Measurements from ENCODE around the gene BNC2. TPM values are rescaled to one million over a fixed set of nuclear protein-coding genes. Genes with fewer than 3 reads are reported as not detected.

BNC2 gene
- total RNA-seq, 1 donor from 2014 or later = 5.4 TPM

GRCh38 chr9:16363916-16364315 is 506.6 kb downstream of the BNC2 start:
- Mint-ChIP-seq H3K36me3 (ENCODE audit: low read depth) (peaks cover 2% of the 10 kb centered on the region), H3K9me3 (peaks cover 14% of the 10 kb centered on the region), H3K27me3 (ENCODE audit: low read depth) (no peaks in the 10 kb centered on the region), H3K4me3 (no peak overlapping the region), H3K27ac (ENCODE audit: unreplicated experiment) (no peak overlapping the region), H3K4me1 (peaks cover 13% of the 10 kb centered on the region)
- no peak for TF ChIP-seq CTCF (conservative IDR thresholded peaks at IDR 0.05)
- no peak for DNase-seq (ENCODE audit: low read depth, low spot score)

GRCh38 chr9:16363073-16363781 is 507.2 kb downstream of the BNC2 start:
- H3K27me3 Mint-ChIP-seq (ENCODE audit: low read depth) = no peaks in the 10 kb centered on the region
- H3K4me3 Mint-ChIP-seq = no peak overlapping the region
- H3K27ac Mint-ChIP-seq (ENCODE audit: unreplicated experiment) = no peak overlapping the region
- H3K9me3 Mint-ChIP-seq = peaks cover 14% of the 10 kb centered on the region
- peaks cover 13% of the 10 kb centered on the region for H3K4me1 Mint-ChIP-seq
- DNase-seq (ENCODE audit: low read depth, low spot score) = no peak
- H3K36me3 Mint-ChIP-seq (ENCODE audit: low read depth) = peaks cover 2% of the 10 kb centered on the region
- TF ChIP-seq CTCF (conservative IDR thresholded peaks at IDR 0.05) = no peak

GRCh38 chr9:16361939-16362338 is 508.5 kb downstream of the BNC2 start:
- Mint-ChIP-seq H3K36me3 (ENCODE audit: low read depth) (peaks cover 2% of the 10 kb centered on the region), H3K4me1 (peaks cover 17% of the 10 kb centered on the region), H3K9me3 (peaks cover 15% of the 10 kb centered on the region), H3K27me3 (ENCODE audit: low read depth) (no peaks in the 10 kb centered on the region), H3K4me3 (no peak overlapping the region), H3K27ac (ENCODE audit: unreplicated experiment) (no peak overlapping the region)
- no peak for DNase-seq (ENCODE audit: low read depth, low spot score)
- no peak for TF ChIP-seq CTCF (conservative IDR thresholded peaks at IDR 0.05)

GRCh38 chr9:16361118-16361517 is 509.4 kb downstream of the BNC2 start:
- H3K4me1 Mint-ChIP-seq = peaks cover 17% of the 10 kb centered on the region
- H3K27me3 Mint-ChIP-seq (ENCODE audit: low read depth) = no peaks in the 10 kb centered on the region
- H3K9me3 Mint-ChIP-seq = peaks cover 8% of the 10 kb centered on the region
- H3K27ac Mint-ChIP-seq (ENCODE audit: unreplicated experiment) = no peak overlapping the region
- peaks cover 2% of the 10 kb centered on the region for H3K36me3 Mint-ChIP-seq (ENCODE audit: low read depth)
- no peak for DNase-seq (ENCODE audit: low read depth, low spot score)
- TF ChIP-seq CTCF (conservative IDR thresholded peaks at IDR 0.05) = no peak
- H3K4me3 Mint-ChIP-seq = no peak overlapping the region

- peaks cover 17% of the 10 kb centered on the region for H3K4me1 Mint-ChIP-seq
- no peak overlapping the region for H3K4me3 Mint-ChIP-seq
- H3K9me3 Mint-ChIP-seq = peaks cover 5% of the 10 kb centered on the region
- TF ChIP-seq CTCF (conservative IDR thresholded peaks at IDR 0.05) = no peak
- no peaks in the 10 kb centered on the region for H3K27me3 Mint-ChIP-seq (ENCODE audit: low read depth)
- no peak for DNase-seq (ENCODE audit: low read depth, low spot score)
- H3K27ac Mint-ChIP-seq (ENCODE audit: unreplicated experiment) = no peak overlapping the region
- H3K36me3 Mint-ChIP-seq (ENCODE audit: low read depth) = peaks cover 2% of the 10 kb centered on the region
These were observed 510.2 kb downstream of the BNC2 start for GRCh38 chr9:16360247-16360646.
